Epithelial cell of proximal tubule (primary cell): ENCODE measurements around the gene NUDT3. TPM values are rescaled to one million over a fixed set of nuclear protein-coding genes. Genes with fewer than 3 reads are reported as not detected.

Experiments
- DNase-seq: peaks from one replicate; pipeline ENCODE4 v3.0.0-alpha.2; 2011; ENCODE audit warnings: low read depth
- H3K4me3 ChIP-seq: 2 replicates; pipeline ENCODE4 v1.5.1; 2011; ENCODE audit warnings: low read depth, mild to moderate bottlenecking, low read length
- CTCF ChIP-seq: conservative IDR thresholded peaks from 2 replicates; pipeline ENCODE4 v1.5.1; 2012; ENCODE audit warnings: low read depth, mild to moderate bottlenecking, low read length
- total RNA-seq: library from RNA; depleted of rRNA; stranded (reverse); fragments of >200 nt; gene quantifications from 2 replicates; pipeline ENCODE4 v1.2.3, GENCODE V29; 2015

The NUDT3 gene
- total RNA-seq, 1 donor from 2014 or later = 16.7 TPM

DNA sequence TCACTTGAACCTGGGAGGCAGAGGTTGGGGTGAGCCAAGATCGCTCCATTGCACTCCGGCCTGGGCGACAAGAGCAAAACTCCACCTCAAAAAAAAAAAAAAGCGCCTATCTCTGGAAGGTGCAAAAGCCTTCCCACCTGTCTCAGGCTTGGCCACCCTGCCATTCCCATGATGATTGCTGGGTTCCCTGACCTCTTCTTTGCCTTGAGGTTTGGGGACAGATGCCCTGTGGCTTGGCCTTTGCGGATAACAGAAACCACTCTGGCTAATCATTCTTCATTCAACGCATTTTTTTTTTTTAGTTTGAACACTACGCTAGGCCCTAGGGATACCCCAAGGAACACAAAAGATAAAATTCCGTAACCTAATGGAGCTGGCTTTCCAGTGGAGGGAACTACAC is 162.6 kb downstream of the NUDT3 start:
- TF ChIP-seq CTCF = no peak
- H3K4me3 ChIP-seq = no peak overlapping the region
- DNase-seq = no peak

Other genes starting within 250 kb of the NUDT3 start
- gene GRM4, start 246.6 kb downstream of the NUDT3 start, total RNA-seq = not detected in 2 replicates
- 949 and 1,351 TPM in 2 replicates for gene HMGA1, start 155.8 kb downstream of the NUDT3 start, total RNA-seq
- gene SMIM29, start 143.7 kb downstream of the NUDT3 start, total RNA-seq = 16.1 and 43.6 TPM in 2 replicates
- 4,229 and 5,669 TPM in 2 replicates for gene RPS10, start 33.4 kb upstream of the NUDT3 start, total RNA-seq
- gene PACSIN1, start 73.4 kb upstream of the NUDT3 start, total RNA-seq = 0.07 and 1.9 TPM in 2 replicates
- 0.07 TPM in 1 of 2 replicates, not detected in the other for gene SPDEF, start 163.7 kb upstream of the NUDT3 start, total RNA-seq